Endothelial cell of umbilical vein (primary cell): ENCODE measurements around the gene CCDC121. TPM values are rescaled to one million over a fixed set of nuclear protein-coding genes. Genes with fewer than 3 reads are reported as not detected.
A peak's percentile ranks its signal among the peaks of the same experiment; 100 is the strongest.

Experiments
- BruUV-seq: library from RNA; stranded (reverse); fragments of 400-500 nt; replicated peaks from 2 replicates; lab custom pipeline; 2021; lab: Mats Ljungman, UMichigan
- CTCF ChIA-PET: fragments of 300-600, 350-600 bp; sonication (Branson Sonifier 250); formaldehyde crosslinking; loops from one replicate; lab custom pipeline; 2021; ENCODE audit warnings: antibody characterized with exemption, inconsistent platforms; lab: Charles Lee
- POLR2A ChIA-PET: fragments of 300-600, 350-600 bp; sonication (Branson Sonifier 250); formaldehyde crosslinking; loops from one replicate; lab custom pipeline; 2021; ENCODE audit warnings: antibody characterized with exemption, inconsistent platforms; lab: Charles Lee
- DNase-seq: peaks from one replicate; pipeline ENCODE4 v3.0.0-alpha.2; 2011; ENCODE audit warnings: low read depth, low spot score
- FAIRE-seq: peaks from 2 replicates; lab custom pipeline; 2011; peaks lifted over from hg19 to GRCh38; lab: Jason Lieb, UNC
- H2AFZ ChIP-seq: 2 replicates; pipeline ENCODE4 v1.6.0; 2012; ENCODE audit warnings: low read depth, low read length, control low read depth, inconsistent platforms
- H3K27ac ChIP-seq: 2 replicates; pipeline ENCODE4 v1.5.1; 2011; ENCODE audit warnings: low read depth, mild to moderate bottlenecking, control low read depth, low read length, moderate library complexity; ENCODE audit not compliant: insufficient read depth
- H3K27me3 ChIP-seq, 2 experiments: 2 replicates each; pipeline versions ENCODE4 v1.6.0 to v1.6.1; 2011; ENCODE audit warnings: low read length in 2 of 2, mixed read lengths in 1 of 2; ENCODE audit not compliant: control insufficient read depth in 2 of 2, insufficient read depth in 2 of 2
- H3K36me3 ChIP-seq, 2 experiments: 2 replicates in 1 of 2; 3 replicates in 1 of 2; pipeline ENCODE4 v1.5.1; 2011; ENCODE audit warnings: low read length in 2 of 2, mild to moderate bottlenecking in 1 of 2, moderate library complexity in 1 of 2; ENCODE audit not compliant: control insufficient read depth in 2 of 2, insufficient read depth in 2 of 2; ENCODE audit errors: extremely low read depth in 1 of 2
- H3K4me1 ChIP-seq: 3 replicates; pipeline ENCODE4 v1.5.1; 2011; ENCODE audit warnings: mild to moderate bottlenecking, low read length; ENCODE audit not compliant: control insufficient read depth, insufficient read depth; ENCODE audit errors: extremely low read depth
- H3K4me2 ChIP-seq: 2 replicates; pipeline ENCODE4 v1.6.1; 2011; ENCODE audit warnings: low read length, control low read depth, mixed read lengths; ENCODE audit not compliant: insufficient read depth
- H3K4me3 ChIP-seq, 3 experiments: fragments of 200-600 bp in 1 of 3; sonication (generic), shearing (Covaris generic) in 1 of 3; replicated peaks in 1 of 3; 2 replicates each; pipeline ENCODE4 v1.5.1; 2011 to 2016; ENCODE audit warnings: control low read depth in 3 of 3, low read length in 3 of 3, mild to moderate bottlenecking in 2 of 3, inconsistent platforms in 1 of 3, low read depth in 1 of 3, moderate library complexity in 1 of 3; ENCODE audit not compliant: insufficient read depth in 1 of 3
- H3K79me2 ChIP-seq: 2 replicates; pipeline ENCODE4 v1.6.0; 2012; ENCODE audit warnings: low read length, inconsistent platforms; ENCODE audit not compliant: control insufficient read depth, insufficient read depth
- H3K9ac ChIP-seq: replicated peaks from 2 replicates; pipeline ENCODE3; 2011; ENCODE audit warnings: low read length, control low read depth; ENCODE audit not compliant: insufficient read depth; ENCODE audit errors: extremely low read depth
- H3K9me1 ChIP-seq: replicated peaks from 3 replicates; pipeline ENCODE4 v1.6.0; 2011; ENCODE audit warnings: mild to moderate bottlenecking, low read length; ENCODE audit not compliant: control insufficient read depth, insufficient read depth; ENCODE audit errors: extremely low read depth
- H3K9me3 ChIP-seq: replicated peaks from 2 replicates; pipeline ENCODE4 v1.5.1; 2012; ENCODE audit warnings: low read length, inconsistent platforms; ENCODE audit not compliant: control insufficient read depth, insufficient read depth
- H4K20me1 ChIP-seq: replicated peaks from 2 replicates; pipeline ENCODE3; 2011; ENCODE audit warnings: mild to moderate bottlenecking, low read length; ENCODE audit not compliant: control insufficient read depth, insufficient read depth; ENCODE audit errors: extremely low read depth
- EZH2 ChIP-seq: IDR thresholded peaks from 2 replicates; pipeline ENCODE4 v1.6.1; 2012; ENCODE audit warnings: borderline replicate concordance, low read depth, mild to moderate bottlenecking, moderate library complexity, low read length, inconsistent platforms; ENCODE audit not compliant: severe bottlenecking
- FOS ChIP-seq: IDR thresholded peaks from 2 replicates; pipeline ENCODE4 v1.6.1; 2011; ENCODE audit warnings: mild to moderate bottlenecking, low read length, moderate library complexity, borderline replicate concordance; ENCODE audit not compliant: insufficient read depth
- GATA2 ChIP-seq: IDR thresholded peaks from 2 replicates; pipeline ENCODE4 v1.7.0; 2011; ENCODE audit warnings: low read depth, mild to moderate bottlenecking, moderate library complexity, mixed read lengths, low read length; ENCODE audit not compliant: insufficient read length, insufficient read depth
- JUN ChIP-seq: IDR thresholded peaks from 2 replicates; pipeline ENCODE4 v1.6.1; 2011; ENCODE audit warnings: borderline replicate concordance, low read depth; ENCODE audit not compliant: insufficient read length, insufficient read depth
- MAX ChIP-seq: IDR thresholded peaks from 2 replicates; pipeline ENCODE4 v1.6.1; 2011; ENCODE audit not compliant: insufficient read depth, insufficient read length
- MYC ChIP-seq: IDR thresholded peaks from one replicate; pipeline ENCODE4 v1.6.1; 2011; ENCODE audit warnings: mild to moderate bottlenecking, low read depth, low read length
- POLR2A ChIP-seq: IDR thresholded peaks from 2 replicates; pipeline ENCODE4 v1.6.1; 2012; ENCODE audit warnings: low read depth, mild to moderate bottlenecking, control low read depth, low read length
- POLR2AphosphoS5 ChIP-seq: IDR thresholded peaks from 2 replicates; pipeline ENCODE4 v1.6.1; 2012; ENCODE audit warnings: low read depth, mild to moderate bottlenecking, control low read depth, low read length, moderate library complexity; ENCODE audit not compliant: insufficient read depth
- dilution Hi-C: fragments of 300-500 bp; cut with MboI; formaldehyde crosslinking; loops from one replicate; pipeline ENCODE4 v1.15.0; 2019; ENCODE audit warnings: low sequenced_read_pairs; ENCODE audit not compliant: extremely low pct_ligation_motif_present
- intact Hi-C: fragments of 100-400 bp; cut with micrococcal nuclease; formaldehyde crosslinking; loops from one replicate; pipeline ENCODE4 v1.10.0; 2022
- polyA plus RNA-seq, 4 experiments: library from polyadenylated mRNA; depleted of rRNA in 3 of 4; stranded (reverse) in 3 of 4; unstranded in 1 of 4; fragments of >200 nt; gene quantifications; 2 replicates each; pipeline versions ENCODE4 v1.2.1 to v1.2.3, GENCODE V29; 2011 to 2012; ENCODE audit warnings: missing spikeins in 1 of 4
- total RNA-seq: library from RNA; stranded (reverse); gene quantifications from 2 replicates; pipeline ENCODE4 v1.2.3, GENCODE V29; 2021
- TF ChIP-seq, protein P1 (sequence below), 2 donors: IDR thresholded peaks; 1 replicate in 1 of 2; 2 replicates in 1 of 2; pipeline ENCODE4 v1.5.1; 2011; ENCODE audit warnings: low read length in 2 of 2, mild to moderate bottlenecking in 2 of 2, moderate library complexity in 2 of 2, control low read depth in 1 of 2, inconsistent platforms in 1 of 2, low read depth in 1 of 2; ENCODE audit not compliant: insufficient read depth in 1 of 2; ENCODE audit errors: extremely low read depth in 1 of 2

CCDC121 gene
- total and polyA plus RNA-seq, 2 donors (not counting 3 experiments of a cell fraction or from before 2014, with no cell fraction given): 0.92 to 3.3 TPM

GRCh38 chr2:27584597-27584996 is 44.2 kb downstream of the CCDC121 start:
- intact Hi-C loops: loop anchor here (5.0 kb wide), 2 partner anchors 157 to 177 kb away; partner anchors contain the start of genes NRBP1 and PPM1G
- peaks cover 66% of the 10 kb centered on the region for H3K79me2 ChIP-seq

More at GRCh38 chr2:27584597-27584996, 44.2 kb downstream of the CCDC121 start:
- H3K9ac ChIP-seq: no peak overlapping the region
- dilution Hi-C loops: loop anchor here (25.0 kb wide), 1 partner anchor 122 kb away; no protein-coding TSS in a partner anchor
- H4K20me1 ChIP-seq: peaks cover 3% of the 10 kb centered on the region
- BruUV-seq: no TSS peak
- no peaks in the 10 kb centered on the region for H3K9me1 ChIP-seq
- no peak for FAIRE-seq
- POLR2A ChIA-PET: no interaction called here
- H2AFZ ChIP-seq: no peak overlapping the region
- peak overlapping the region in 2 of 3 experiments; percentile 94 to 98 for H3K4me3 ChIP-seq
- no peaks in the 10 kb centered on the region for H3K27me3 ChIP-seq
- no peaks in the 10 kb centered on the region for H3K9me3 ChIP-seq
- DNase-seq: no peak
- H3K4me2 ChIP-seq: peak overlapping the region; percentile 96
- peaks cover 24% of the 10 kb centered on the region for H3K4me1 ChIP-seq
- CTCF ChIA-PET: interaction anchor here (1.3 to 1.4 kb wide), 2 partner anchors 10 to 36 kb away, joined by 3 to 5 read pairs; no protein-coding TSS in a partner anchor
- TF ChIP-seq POLR2A (no peak), EZH2 (no peak), FOS (no peak), MYC (no peak), POLR2AphosphoS5 (no peak), MAX (no peak), JUN (no peak), GATA2 (no peak)
- TF ChIP-seq, protein P1, sequence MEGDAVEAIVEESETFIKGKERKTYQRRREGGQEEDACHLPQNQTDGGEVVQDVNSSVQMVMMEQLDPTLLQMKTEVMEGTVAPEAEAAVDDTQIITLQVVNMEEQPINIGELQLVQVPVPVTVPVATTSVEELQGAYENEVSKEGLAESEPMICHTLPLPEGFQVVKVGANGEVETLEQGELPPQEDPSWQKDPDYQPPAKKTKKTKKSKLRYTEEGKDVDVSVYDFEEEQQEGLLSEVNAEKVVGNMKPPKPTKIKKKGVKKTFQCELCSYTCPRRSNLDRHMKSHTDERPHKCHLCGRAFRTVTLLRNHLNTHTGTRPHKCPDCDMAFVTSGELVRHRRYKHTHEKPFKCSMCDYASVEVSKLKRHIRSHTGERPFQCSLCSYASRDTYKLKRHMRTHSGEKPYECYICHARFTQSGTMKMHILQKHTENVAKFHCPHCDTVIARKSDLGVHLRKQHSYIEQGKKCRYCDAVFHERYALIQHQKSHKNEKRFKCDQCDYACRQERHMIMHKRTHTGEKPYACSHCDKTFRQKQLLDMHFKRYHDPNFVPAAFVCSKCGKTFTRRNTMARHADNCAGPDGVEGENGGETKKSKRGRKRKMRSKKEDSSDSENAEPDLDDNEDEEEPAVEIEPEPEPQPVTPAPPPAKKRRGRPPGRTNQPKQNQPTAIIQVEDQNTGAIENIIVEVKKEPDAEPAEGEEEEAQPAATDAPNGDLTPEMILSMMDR (IDR thresholded peaks at IDR 0.05; ENCODE audit: extremely low read depth in 1 of 2, insufficient read depth in 1 of 2, low read depth in 1 of 2, low read length in 2 of 2): no peak
- no peak overlapping the region for H3K27ac ChIP-seq
- H3K36me3 ChIP-seq: no peaks in the 10 kb centered on the region
